Tibial nerve (tissue), 4 donors: ENCODE measurements around the gene KRT73.

Source experiments
- CTCF ChIP-seq, 5 experiments: fragments of 200-600 bp in 3 of 5; fragments of 450-650 bp in 2 of 5; sonication (generic) in 3 of 5; IDR thresholded peaks; one replicate each; pipeline ENCODE4 v1.5.1; 2016 to 2019; ENCODE audit warnings: antibody characterized with exemption in 5 of 5, mild to moderate bottlenecking in 3 of 5, moderate library complexity in 2 of 5
- EP300 ChIP-seq, 2 donors: sonication (generic); formaldehyde crosslinking; IDR thresholded peaks; one replicate each; pipeline ENCODE4 v1.6.1; 2017; ENCODE audit warnings: antibody characterized with exemption in 2 of 2, mild to moderate bottlenecking in 1 of 2

GRCh38 chr12:52618866-52619265, 507 bp upstream of the KRT73 start:
- TF ChIP-seq CTCF (IDR thresholded peaks at IDR 0.05) (no peak), EP300 (IDR thresholded peaks at IDR 0.05) (no peak)
